ENCODE measurements around the gene TCL1B. TPM values are rescaled to one million over a fixed set of nuclear protein-coding genes. Genes with fewer than 3 reads are reported as not detected.

Gene TCL1B
- total RNA-seq, 1 experiment from 2014 or later: not detected

DNA sequence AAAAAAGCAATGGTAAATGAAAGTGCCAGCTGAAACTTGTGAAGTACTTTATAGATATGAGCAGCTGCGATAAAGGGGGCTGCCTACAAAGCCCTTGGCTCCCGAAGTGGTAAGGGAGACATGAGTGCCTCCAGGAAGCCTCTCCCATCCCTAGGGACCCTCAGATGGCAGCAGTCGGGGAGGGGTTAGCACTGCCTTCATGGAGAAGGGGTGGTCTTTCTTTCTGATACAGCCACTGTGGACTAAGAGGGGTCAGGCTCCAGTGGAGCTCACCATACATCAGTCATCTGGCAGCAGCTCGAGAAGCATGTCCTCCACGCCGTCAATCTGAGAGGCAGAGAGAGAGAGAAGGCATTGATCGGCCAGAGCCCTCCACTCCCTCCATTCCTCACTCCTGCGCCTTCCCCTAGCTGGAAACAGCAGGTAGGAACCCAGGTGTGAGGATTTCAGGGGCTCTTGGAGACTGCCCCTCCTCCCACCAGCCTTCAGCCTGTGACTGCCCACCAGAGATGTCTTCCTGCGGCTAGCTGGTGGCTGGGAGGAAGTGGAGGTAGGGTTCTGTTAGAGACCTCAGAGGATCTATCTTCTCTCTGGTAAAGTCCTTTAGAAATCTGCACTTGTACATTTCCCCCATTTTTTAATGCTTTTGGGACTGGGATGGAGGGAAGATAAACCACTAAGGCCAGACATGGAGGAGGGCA, 25.4 kb downstream of the TCL1B start:
- TF ChIP-seq, protein P1, sequence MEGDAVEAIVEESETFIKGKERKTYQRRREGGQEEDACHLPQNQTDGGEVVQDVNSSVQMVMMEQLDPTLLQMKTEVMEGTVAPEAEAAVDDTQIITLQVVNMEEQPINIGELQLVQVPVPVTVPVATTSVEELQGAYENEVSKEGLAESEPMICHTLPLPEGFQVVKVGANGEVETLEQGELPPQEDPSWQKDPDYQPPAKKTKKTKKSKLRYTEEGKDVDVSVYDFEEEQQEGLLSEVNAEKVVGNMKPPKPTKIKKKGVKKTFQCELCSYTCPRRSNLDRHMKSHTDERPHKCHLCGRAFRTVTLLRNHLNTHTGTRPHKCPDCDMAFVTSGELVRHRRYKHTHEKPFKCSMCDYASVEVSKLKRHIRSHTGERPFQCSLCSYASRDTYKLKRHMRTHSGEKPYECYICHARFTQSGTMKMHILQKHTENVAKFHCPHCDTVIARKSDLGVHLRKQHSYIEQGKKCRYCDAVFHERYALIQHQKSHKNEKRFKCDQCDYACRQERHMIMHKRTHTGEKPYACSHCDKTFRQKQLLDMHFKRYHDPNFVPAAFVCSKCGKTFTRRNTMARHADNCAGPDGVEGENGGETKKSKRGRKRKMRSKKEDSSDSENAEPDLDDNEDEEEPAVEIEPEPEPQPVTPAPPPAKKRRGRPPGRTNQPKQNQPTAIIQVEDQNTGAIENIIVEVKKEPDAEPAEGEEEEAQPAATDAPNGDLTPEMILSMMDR (IDR thresholded peaks at IDR 0.05; ENCODE audit: unreplicated experiment): no peak
- no peak for DNase-seq
- intact Hi-C loops (cut with micrococcal nuclease; ENCODE audit: unreplicated experiment): no loop called here
- Mint-ChIP-seq H3K4me3 (ENCODE audit: low read depth, unreplicated experiment) (no peak overlapping the region), H3K27me3 (ENCODE audit: unreplicated experiment) (peaks cover 77% of the 10 kb centered on the region), H3K27ac (ENCODE audit: unreplicated experiment) (no peak overlapping the region), H3K4me1 (ENCODE audit: low read depth, unreplicated experiment) (no peaks in the 10 kb centered on the region), H3K9me3 (ENCODE audit: low read depth, unreplicated experiment) (no peaks in the 10 kb centered on the region), H3K36me3 (ENCODE audit: insufficient read depth, unreplicated experiment) (no peaks in the 10 kb centered on the region)
- CTCF ChIA-PET: no interaction called here
- BruUV-seq (replicated peaks): no TSS peak

DNA sequence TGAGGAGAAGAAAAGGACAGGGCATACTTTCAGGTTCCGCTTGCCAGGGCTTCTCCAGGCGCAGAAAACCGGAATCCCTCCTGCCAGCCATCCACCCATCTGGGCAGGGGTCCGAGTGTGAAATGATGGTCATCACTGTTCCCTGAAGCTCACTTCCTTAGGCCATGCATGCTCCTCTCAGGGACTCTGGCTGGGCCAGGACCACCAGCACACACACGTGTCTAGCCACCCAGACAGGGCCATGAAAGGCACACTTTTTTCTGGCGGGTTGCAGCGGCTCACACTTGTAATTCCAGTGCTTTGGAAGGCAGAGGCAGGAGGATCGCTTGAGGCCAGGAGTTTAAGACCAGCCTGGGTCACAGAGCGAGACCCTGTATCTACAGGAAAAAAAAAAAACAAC, 26.2 kb downstream of the TCL1B start:
- CTCF ChIA-PET: no interaction called here
- Mint-ChIP-seq H3K4me1 (ENCODE audit: low read depth, unreplicated experiment) (no peaks in the 10 kb centered on the region), H3K36me3 (ENCODE audit: insufficient read depth, unreplicated experiment) (no peaks in the 10 kb centered on the region), H3K27me3 (ENCODE audit: unreplicated experiment) (peaks cover 70% of the 10 kb centered on the region), H3K4me3 (ENCODE audit: low read depth, unreplicated experiment) (no peak overlapping the region), H3K27ac (ENCODE audit: unreplicated experiment) (no peak overlapping the region), H3K9me3 (ENCODE audit: low read depth, unreplicated experiment) (no peaks in the 10 kb centered on the region)
- no peak for DNase-seq
- BruUV-seq (replicated peaks): no TSS peak
- intact Hi-C loops (cut with micrococcal nuclease; ENCODE audit: unreplicated experiment): no loop called here
- TF ChIP-seq, protein P1 (IDR thresholded peaks at IDR 0.05; ENCODE audit: unreplicated experiment): no peak

DNA sequence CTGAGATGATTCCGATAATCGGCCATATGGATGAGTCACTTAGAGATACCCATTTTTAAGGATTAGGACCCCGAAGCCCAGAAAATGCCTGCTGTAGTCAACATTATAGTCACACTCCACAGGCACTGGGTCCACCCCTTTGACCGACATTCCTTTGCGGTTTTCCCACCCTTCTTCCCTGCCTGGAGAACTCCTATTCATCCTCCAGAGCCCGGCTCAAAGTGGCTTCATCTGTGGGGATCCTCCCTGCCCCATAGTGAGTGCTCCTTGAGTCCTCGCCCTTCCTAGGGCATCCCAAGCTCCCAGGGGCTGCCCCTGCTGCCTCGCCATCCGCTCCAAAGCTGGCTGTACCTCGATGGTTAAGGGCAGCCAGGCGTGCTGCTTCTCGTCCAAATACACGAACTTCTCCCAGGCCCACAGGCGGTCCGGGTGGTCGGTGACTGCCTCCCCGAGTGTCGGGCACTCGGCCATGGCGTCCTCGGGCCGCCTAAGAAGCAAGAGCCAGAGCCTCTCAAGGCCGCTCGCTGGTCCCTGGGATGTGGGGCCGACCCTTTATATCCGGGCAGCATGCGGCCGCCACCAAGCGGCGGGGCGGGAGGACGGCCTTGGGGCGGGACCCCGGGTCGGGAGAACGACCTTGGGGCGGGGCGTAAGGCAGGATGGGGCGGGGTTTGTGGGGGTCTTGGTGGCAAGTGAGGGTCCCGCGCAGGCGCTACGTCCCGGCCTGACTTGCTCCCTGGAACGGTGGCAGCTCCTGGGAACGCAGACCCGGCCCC, 27.6 kb downstream of the TCL1B start, which contains the start of gene TCL1A:
Gene TCL1A, minus strand, starts transcription at position 530 of the 776 bp plus-strand sequence. Its CDS starts 59 bp downstream, at position 471.
- H3K4me1 Mint-ChIP-seq (ENCODE audit: low read depth, unreplicated experiment): no peaks in the 10 kb centered on the region
- TF ChIP-seq, protein P1 (IDR thresholded peaks at IDR 0.05; ENCODE audit: unreplicated experiment): no peak
- intact Hi-C loops (cut with micrococcal nuclease; ENCODE audit: unreplicated experiment): no loop called here
- no peak within 1 kb of the TSS for H3K27ac Mint-ChIP-seq (ENCODE audit: unreplicated experiment)
- no peaks in the 10 kb centered on the region for H3K9me3 Mint-ChIP-seq (ENCODE audit: low read depth, unreplicated experiment)
- peaks cover 64% of the 10 kb centered on the region for H3K27me3 Mint-ChIP-seq (ENCODE audit: unreplicated experiment)
- no TSS peak for BruUV-seq (replicated peaks)
- no peak within 1 kb of the TSS for H3K4me3 Mint-ChIP-seq (ENCODE audit: low read depth, unreplicated experiment)
- no peaks in the 10 kb centered on the region for H3K36me3 Mint-ChIP-seq (ENCODE audit: insufficient read depth, unreplicated experiment)
- CTCF ChIA-PET: no interaction called here
- DNase-seq: no peak

DNA sequence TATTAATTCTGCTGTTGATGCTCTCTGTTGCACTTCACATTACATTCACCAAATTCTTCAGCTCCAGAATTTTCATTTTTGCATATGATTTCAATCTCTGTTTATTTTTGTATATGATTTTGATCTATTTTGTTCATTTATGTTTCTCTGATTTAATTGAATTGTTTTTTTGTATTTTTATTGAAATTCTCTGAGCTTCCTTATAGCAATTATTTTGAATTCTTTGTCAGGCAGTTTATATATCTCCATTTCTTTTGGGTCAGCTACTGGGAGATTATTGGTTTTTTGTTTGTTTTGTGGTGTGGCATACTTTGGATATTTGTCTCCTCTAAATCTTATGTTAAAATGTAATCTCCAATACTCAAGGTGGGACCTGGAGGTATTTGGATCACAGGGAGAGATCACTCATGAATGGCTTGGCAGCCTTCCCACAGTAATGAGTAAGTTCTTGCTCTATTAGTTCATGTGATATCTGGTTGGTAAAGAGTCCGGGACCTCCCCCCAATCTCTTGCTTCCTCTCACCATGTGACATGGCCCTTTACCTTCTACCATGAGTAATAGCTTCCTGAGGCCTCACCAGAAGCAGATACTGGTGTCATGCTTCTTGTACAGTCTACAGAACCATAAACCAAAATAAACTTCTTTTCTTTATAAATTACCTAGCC, 36.4 kb downstream of the TCL1B start:
- peak; percentile 5 for DNase-seq
- Mint-ChIP-seq H3K4me3 (ENCODE audit: low read depth, unreplicated experiment) (no peak overlapping the region), H3K4me1 (ENCODE audit: low read depth, unreplicated experiment) (no peaks in the 10 kb centered on the region), H3K27me3 (ENCODE audit: unreplicated experiment) (peaks cover 90% of the 10 kb centered on the region), H3K27ac (ENCODE audit: unreplicated experiment) (no peak overlapping the region), H3K9me3 (ENCODE audit: low read depth, unreplicated experiment) (peaks cover 3% of the 10 kb centered on the region), H3K36me3 (ENCODE audit: insufficient read depth, unreplicated experiment) (no peaks in the 10 kb centered on the region)
- intact Hi-C loops (cut with micrococcal nuclease; ENCODE audit: unreplicated experiment): no loop called here
- CTCF ChIA-PET: no interaction called here
- TF ChIP-seq, protein P1 (IDR thresholded peaks at IDR 0.05; ENCODE audit: unreplicated experiment): no peak
- BruUV-seq (replicated peaks): no TSS peak

Measured in Calu3 (cell line).